Breast epithelium (tissue), 4 donors: ENCODE data around the gene OLFML2A. TPM values are rescaled to one million over a fixed set of nuclear protein-coding genes. Genes with fewer than 3 reads are reported as not detected.

Experiments used
- DNase-seq, 2 donors: peaks; one replicate each; pipeline ENCODE4 v3.0.0-alpha.2; 2019; ENCODE audit warnings: low spot score in 2 of 2
- H3K27ac ChIP-seq, 2 donors: fragments of 200-600 bp; sonication (generic) in 1 of 2; one replicate each; pipeline ENCODE4 v1.5.1; 2016 to 2019; ENCODE audit warnings: mild to moderate bottlenecking in 1 of 2
- H3K27me3 ChIP-seq, 2 donors: fragments of 200-600 bp; sonication (generic) in 1 of 2; one replicate each; pipeline versions ENCODE4 v1.5.1 to v1.6.0; 2017 to 2019; ENCODE audit warnings: control low read depth in 1 of 2, mild to moderate bottlenecking in 1 of 2
- H3K36me3 ChIP-seq: fragments of 200-600 bp; one replicate; pipeline ENCODE4 v1.5.1; 2019
- H3K4me1 ChIP-seq, 2 donors: fragments of 200-600 bp; sonication (generic); one replicate each; pipeline ENCODE4 v1.5.1; 2016 to 2019; ENCODE audit warnings: control low read depth in 1 of 2
- H3K4me3 ChIP-seq, 3 donors: fragments of 200-600 bp; sonication (generic); 1 replicate in 2 of 3; 2 replicates in 1 of 3; pipeline ENCODE4 v1.5.1; 2016 to 2019; ENCODE audit warnings: mild to moderate bottlenecking in 3 of 3, moderate library complexity in 2 of 3
- H3K9me3 ChIP-seq, 2 donors: fragments of 200-600 bp; sonication (generic) in 1 of 2; one replicate each; pipeline ENCODE4 v1.5.1; 2016 to 2019; ENCODE audit warnings: control low read depth in 1 of 2
- POLR2A ChIP-seq: fragments of 450-650 bp; IDR thresholded peaks from one replicate; pipeline ENCODE4 v1.6.1; 2016; ENCODE audit warnings: antibody characterized with exemption, mild to moderate bottlenecking, moderate library complexity
- POLR2AphosphoS5 ChIP-seq, 3 donors: sonication (generic); formaldehyde crosslinking; IDR thresholded peaks; one replicate each; pipeline ENCODE4 v1.6.1; 2017; ENCODE audit warnings: antibody characterized with exemption in 3 of 3
- intact Hi-C: fragments of 100-400 bp; cut with DNase I; formaldehyde crosslinking; loops from one replicate; pipeline ENCODE4 v1.15.1; 2023; ENCODE audit warnings: low total_unique reads
- total RNA-seq, 3 donors: library from RNA; depleted of rRNA; stranded (reverse); fragments of >200 nt; gene quantifications; one replicate each; pipeline ENCODE4 v1.1.0, GENCODE V29; 2016
- TF ChIP-seq, protein P1 (sequence below), 3 donors: fragments of 450-650 bp; IDR thresholded peaks; one replicate each; pipeline ENCODE4 v1.5.1; 2016 to 2017; ENCODE audit warnings: antibody characterized with exemption in 3 of 3, mild to moderate bottlenecking in 3 of 3, moderate library complexity in 3 of 3

The OLFML2A gene
- total RNA-seq, 3 donors from 2014 or later = 11.4 to 25.2 (median 11.4) TPM

DNA sequence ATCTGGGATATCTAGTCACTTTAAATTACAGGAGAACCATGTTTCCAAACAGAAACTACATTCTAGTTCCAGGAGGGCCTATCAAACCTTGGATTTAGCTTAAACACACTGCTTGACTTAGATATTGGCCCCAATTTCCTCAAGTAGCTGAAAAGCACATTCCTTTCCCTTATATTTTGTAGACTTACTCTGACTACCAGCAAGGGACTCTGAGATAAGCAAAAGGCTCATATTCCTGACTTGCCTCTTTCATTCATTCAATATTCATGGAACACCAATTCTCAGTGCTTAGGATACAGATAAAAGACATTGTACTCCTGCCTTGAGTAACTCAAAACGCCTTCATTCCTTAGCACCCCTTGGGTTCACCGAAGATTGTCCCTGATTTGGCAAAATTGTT, 17.6 kb upstream of the OLFML2A start:
- no peak for DNase-seq
- no peaks in the 10 kb centered on the region for H3K36me3 ChIP-seq
- H3K27ac ChIP-seq = no peak overlapping the region
- H3K9me3 ChIP-seq = no peaks in the 10 kb centered on the region
- intact Hi-C loops = no loop called here
- TF ChIP-seq POLR2AphosphoS5 (IDR thresholded peaks at IDR 0.05) = no peak
- TF ChIP-seq, protein P1, sequence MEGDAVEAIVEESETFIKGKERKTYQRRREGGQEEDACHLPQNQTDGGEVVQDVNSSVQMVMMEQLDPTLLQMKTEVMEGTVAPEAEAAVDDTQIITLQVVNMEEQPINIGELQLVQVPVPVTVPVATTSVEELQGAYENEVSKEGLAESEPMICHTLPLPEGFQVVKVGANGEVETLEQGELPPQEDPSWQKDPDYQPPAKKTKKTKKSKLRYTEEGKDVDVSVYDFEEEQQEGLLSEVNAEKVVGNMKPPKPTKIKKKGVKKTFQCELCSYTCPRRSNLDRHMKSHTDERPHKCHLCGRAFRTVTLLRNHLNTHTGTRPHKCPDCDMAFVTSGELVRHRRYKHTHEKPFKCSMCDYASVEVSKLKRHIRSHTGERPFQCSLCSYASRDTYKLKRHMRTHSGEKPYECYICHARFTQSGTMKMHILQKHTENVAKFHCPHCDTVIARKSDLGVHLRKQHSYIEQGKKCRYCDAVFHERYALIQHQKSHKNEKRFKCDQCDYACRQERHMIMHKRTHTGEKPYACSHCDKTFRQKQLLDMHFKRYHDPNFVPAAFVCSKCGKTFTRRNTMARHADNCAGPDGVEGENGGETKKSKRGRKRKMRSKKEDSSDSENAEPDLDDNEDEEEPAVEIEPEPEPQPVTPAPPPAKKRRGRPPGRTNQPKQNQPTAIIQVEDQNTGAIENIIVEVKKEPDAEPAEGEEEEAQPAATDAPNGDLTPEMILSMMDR (IDR thresholded peaks at IDR 0.05) = no peak
- no peak for TF ChIP-seq POLR2A
- H3K4me1 ChIP-seq = peaks cover 0 to 5% of the 10 kb centered on the region in 2 donors
- H3K4me3 ChIP-seq = no peak overlapping the region
- peaks cover 0 to 6% of the 10 kb centered on the region in 2 donors for H3K27me3 ChIP-seq

DNA sequence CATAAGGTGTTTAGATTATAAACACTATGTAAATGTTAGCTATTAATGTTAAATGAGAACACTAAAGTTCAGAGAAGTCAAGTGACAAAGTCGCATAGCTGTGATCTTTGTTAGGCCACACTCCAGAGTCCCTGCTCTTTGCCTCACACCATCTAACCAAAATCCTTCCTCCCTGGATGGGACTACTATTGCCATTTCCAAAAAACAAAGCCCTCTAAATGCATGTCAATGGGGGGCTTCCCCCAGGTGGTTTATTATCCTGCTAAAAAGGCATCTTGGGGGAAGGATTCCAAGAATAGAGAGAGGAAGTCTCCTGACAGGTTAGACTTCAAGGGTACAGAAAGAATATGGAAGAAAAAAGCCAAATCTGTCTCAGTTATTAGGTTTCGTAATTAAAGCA, 16.2 kb upstream of the OLFML2A start:
- intact Hi-C loops = no loop called here
- TF ChIP-seq, protein P1 (IDR thresholded peaks at IDR 0.05) = no peak
- TF ChIP-seq POLR2A = no peak
- TF ChIP-seq POLR2AphosphoS5 (IDR thresholded peaks at IDR 0.05) = no peak
- H3K4me1 ChIP-seq = peaks cover 0 to 5% of the 10 kb centered on the region in 2 donors
- no peaks in the 10 kb centered on the region for H3K36me3 ChIP-seq
- DNase-seq = no peak
- H3K27ac ChIP-seq = no peak overlapping the region
- H3K9me3 ChIP-seq = no peaks in the 10 kb centered on the region
- peaks cover 0 to 8% of the 10 kb centered on the region in 2 donors for H3K27me3 ChIP-seq
- H3K4me3 ChIP-seq = no peak overlapping the region

DNA sequence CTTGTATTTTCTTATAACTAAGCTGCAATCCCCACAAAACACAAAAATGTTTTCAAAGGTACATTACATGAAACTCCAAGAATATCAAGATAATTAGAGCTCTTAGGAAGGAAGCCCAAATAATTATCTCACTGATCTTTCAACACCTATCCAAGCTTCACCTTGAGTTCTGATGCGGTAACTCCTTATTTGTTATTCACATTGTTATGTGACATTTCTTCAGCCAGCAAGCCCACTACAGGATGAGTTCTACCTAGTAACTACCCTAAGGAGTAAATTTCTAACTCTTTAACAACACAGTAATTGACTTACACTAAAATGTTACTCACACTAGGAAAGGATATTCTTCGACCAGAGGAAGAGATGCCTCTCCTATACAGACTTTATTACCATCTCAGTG, 15.7 kb upstream of the OLFML2A start:
- DNase-seq = no peak
- no peak overlapping the region for H3K4me3 ChIP-seq
- peaks cover 0 to 5% of the 10 kb centered on the region in 2 donors for H3K4me1 ChIP-seq
- no peaks in the 10 kb centered on the region for H3K9me3 ChIP-seq
- no peak for TF ChIP-seq POLR2AphosphoS5 (IDR thresholded peaks at IDR 0.05)
- intact Hi-C loops = no loop called here
- H3K27me3 ChIP-seq = peaks cover 0 to 12% of the 10 kb centered on the region in 2 donors
- H3K27ac ChIP-seq = no peak overlapping the region
- H3K36me3 ChIP-seq = no peaks in the 10 kb centered on the region

DNA sequence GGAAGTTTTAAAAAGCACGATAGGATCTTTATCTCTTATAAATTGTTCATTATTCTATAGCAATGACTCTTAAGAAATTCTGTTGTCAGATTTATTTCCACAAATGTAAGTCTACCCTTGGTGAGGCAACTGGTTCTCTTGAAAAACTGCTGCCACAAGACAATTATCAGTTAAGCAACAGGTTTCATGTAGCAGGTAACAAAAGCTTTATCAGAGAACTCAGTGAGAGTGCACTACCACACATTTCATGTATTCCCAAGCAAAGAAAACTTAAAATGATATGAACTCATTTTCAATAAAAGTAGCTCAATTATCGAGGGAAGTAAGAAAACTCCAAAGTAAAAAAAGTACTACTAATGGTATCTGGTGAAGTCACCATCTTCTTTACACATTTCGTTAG, 15.2 kb upstream of the OLFML2A start:
- Histone ChIP-seq H3K4me3 (no peak overlapping the region), H3K9me3 (no peaks in the 10 kb centered on the region), H3K27me3 (peaks cover 0 to 14% of the 10 kb centered on the region in 2 donors), H3K27ac (no peak overlapping the region), H3K4me1 (peaks cover 0 to 5% of the 10 kb centered on the region in 2 donors), H3K36me3 (no peaks in the 10 kb centered on the region)
- intact Hi-C loops = no loop called here
- DNase-seq = no peak
- TF ChIP-seq, protein P1 (IDR thresholded peaks at IDR 0.05) = no peak
- no peak for TF ChIP-seq POLR2A
- TF ChIP-seq POLR2AphosphoS5 (IDR thresholded peaks at IDR 0.05) = no peak

DNA sequence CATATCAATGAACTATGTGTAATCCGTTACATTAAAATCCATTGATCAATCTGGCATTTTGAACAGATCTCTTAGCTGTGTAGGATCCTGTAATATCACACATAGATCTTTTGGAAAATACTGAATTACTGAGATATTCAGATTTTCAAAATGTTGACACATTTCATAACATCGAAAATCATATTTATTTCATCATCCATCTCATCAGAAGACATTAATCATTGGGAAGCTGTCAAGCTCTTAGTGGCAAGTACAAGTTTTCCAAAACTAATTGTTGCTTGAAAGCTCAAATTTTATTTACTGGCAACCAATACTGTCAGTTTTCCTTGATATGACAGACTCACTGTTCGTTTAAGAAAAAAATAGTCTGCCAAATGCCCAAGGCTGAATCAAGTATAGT, 14.3 kb upstream of the OLFML2A start:
- Histone ChIP-seq H3K27me3 (peaks cover 0 to 14% of the 10 kb centered on the region in 2 donors), H3K36me3 (no peaks in the 10 kb centered on the region), H3K27ac (no peak overlapping the region), H3K9me3 (no peaks in the 10 kb centered on the region), H3K4me3 (no peak overlapping the region), H3K4me1 (peaks cover 0 to 5% of the 10 kb centered on the region in 2 donors)
- intact Hi-C loops = no loop called here
- TF ChIP-seq POLR2A (no peak), POLR2AphosphoS5 (IDR thresholded peaks at IDR 0.05) (no peak)
- TF ChIP-seq, protein P1 (IDR thresholded peaks at IDR 0.05) = no peak
- DNase-seq = no peak
